NCI-H1436 (cell line): ENCODE data around the gene FAM193B.

Source experiments
- DNase-seq: peaks from one replicate; lab custom pipeline; 2025; lab: John Stamatoyannopoulos, UW

Gene FAM193B

DNA sequence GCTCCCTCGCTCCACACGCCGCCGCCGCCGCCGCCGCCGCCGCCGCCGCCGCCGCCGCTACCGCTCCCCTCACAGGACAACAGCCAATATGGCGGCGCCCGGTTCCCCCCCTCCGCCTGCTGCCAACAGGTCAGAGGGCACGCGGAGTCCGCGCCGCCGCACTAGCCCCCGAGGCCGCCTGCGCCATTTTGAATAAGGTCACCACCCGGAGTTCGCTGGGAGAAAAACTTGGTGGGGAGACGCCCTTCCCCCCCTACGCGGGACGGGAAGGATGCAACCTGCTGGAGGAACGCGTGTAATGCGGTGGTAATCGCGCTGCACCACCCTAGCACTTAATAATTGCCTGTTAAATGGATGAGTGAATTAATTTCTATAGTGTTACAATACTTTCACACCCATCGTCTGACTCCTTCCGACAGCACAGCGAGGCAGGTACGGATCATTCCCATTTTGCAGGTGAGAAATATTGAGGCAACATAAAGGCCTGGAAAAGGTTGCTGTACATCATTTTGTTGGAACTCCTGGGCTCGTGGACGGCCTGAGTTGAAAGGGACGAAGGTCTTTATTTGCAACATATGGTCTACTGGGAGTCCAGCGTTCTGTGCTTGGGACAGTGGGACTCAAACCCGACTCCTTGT, at the start of gene FAM193B:
FAM193B (minus strand) TSS at position 90 of the 638 bp plus-strand sequence. CDS start 105 bp downstream, outside the sequence.
- peak; percentile 57 for DNase-seq

DNA sequence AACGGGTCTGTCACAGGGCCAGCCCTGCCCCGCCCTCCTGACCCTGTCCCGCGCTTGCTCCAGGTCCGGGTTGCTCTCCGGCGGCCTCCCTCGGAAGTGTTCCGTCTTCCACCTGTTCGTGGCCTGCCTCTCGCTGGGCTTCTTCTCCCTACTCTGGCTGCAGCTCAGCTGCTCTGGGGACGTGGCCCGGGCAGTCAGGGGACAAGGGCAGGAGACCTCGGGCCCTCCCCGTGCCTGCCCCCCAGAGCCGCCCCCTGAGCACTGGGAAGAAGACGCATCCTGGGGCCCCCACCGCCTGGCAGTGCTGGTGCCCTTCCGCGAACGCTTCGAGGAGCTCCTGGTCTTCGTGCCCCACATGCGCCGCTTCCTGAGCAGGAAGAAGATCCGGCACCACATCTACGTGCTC, 49.8 kb upstream of the FAM193B start:
- DNase-seq, result no peak

- no peak for DNase-seq
These were observed 49.3 kb upstream of the FAM193B start for GRCh38 chr5:177603631-177604030.

DNA sequence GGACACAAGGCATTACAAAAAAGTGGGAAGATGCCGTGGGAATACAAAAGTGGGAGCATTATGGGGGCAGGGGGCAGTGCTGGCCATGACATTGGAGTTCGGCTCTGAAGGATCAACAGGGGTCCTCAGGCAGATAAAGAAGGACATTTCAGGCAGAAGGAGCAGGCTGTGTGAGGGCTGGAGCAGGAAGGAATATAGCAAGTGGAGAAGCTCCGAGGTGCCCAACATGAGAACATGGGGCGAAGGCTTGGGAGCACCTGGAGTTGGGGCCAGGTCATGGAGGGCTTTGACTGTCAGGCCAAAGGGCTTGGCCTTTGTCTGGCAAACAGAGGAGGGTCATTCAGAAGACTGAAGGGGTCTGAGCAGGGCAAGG, 48.1 kb upstream of the FAM193B start:
- no peak for DNase-seq

GRCh38 chr5:177601577-177602457, 47.5 kb upstream of the FAM193B start:
- no peak for DNase-seq

DNA sequence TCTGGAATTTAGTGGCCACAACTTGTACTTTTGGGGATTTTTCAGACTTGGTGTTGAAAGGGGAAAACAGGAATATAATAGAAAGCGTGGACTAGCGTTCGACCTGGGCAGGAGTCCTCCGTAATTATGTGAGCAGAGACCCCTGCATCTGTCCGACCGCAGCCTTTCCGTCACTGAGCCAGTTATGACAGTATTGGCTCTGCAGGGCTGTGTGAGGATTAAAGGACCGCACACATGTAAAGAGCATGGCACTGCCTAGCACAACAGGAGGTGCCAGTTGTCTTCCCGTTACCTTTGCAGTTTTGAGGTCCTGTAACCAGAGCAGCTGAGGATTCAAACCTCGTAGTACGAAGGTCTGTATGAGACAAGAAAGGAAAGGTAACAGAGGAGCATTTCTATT, 46.8 kb upstream of the FAM193B start:
- no peak for DNase-seq

DNA sequence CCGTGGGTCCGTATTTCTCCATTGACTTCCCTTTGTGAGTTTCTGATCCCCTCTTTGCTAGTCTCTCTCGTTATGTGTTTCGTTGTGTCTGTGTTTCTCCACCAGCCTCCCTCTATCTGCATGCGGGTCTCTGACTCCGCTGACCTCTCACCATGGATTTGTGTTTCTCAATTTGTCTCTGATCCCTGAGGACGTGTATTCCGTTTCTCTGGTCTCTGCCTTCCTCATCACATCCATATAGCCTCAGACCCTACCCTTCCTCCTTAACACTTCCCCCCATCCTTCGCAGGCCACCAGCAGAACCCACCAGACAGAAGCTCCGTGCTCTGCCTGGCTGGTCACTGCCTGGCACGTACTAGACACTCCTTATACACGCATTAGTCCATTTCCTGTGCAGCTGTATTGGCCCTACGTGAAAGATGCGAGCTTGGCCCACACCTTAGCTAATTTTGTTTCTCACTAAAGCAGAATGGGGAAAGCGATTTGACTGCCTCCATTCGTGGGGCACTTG, 46.2 kb upstream of the FAM193B start:
- DNase-seq, result no peak

DNA sequence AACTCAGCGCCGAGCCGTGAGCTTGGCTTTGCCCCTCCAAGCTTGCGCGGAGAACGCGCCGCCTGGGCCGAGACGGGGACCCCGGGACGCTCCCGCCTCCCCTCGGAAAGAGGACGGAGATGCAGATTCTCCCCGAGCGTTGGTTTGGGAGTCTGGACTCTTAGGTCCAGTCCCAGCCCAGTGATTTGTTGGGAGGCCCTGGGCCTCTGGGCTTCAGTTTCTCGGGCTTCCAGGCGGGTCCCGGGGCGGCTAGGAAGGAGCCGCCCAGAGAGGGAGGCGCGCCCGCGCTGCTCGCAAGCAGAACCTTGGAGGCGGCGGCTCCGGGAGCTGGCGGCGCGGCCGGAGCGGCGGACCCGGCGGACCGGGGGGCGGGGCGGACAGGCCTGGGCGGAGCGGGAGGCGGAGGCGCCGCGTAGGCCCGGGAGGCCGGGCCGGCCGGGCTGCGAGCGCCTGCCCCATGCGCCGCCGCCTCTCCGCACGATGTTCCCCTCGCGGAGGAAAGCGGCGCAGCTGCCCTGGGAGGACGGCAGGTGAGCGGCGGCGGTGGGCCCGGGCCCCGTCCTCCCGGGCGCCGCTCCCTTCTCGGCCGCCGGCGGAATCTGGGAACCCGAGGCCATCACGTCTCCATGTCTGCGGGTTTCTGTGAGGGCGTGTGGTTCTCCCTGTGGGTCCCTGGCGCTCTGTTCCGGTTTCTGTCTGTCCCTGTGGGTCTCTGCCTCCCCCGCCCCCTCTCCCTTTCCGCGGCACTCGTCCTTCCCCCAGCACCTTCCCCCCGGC, 45.6 kb upstream of the FAM193B start, which contains the start of gene B4GALT7:
B4GALT7 (plus strand) TSS at position 402 of the 777 bp plus-strand sequence; CDS start at position 481, 79 bp downstream.
- peak; percentile 45 for DNase-seq

DNA sequence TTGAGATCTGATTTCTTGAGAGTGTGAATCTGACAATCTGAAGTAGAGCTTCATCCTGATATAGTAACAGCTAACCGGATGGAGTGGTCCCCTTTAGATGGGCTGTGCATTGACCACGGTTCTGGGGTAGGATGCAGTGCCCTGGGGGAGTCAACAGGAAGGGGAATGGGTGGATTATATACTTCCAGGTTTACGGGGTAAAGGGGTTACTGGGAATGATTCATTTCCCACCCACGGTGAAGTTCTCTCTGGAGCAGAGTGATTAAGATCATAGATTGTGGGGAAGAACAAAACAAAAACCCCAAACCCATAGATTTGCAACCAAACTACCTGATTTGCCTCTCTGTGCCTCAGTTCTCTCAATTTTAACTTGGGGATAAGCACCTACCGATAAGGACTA, 44.1 kb upstream of the FAM193B start:
- no peak for DNase-seq

- no peak for DNase-seq
These were observed 42.4 kb upstream of the FAM193B start for GRCh38 chr5:177596775-177597238.

GRCh38 chr5:177595991-177596774, 41.8 kb upstream of the FAM193B start:
- no peak for DNase-seq

DNA sequence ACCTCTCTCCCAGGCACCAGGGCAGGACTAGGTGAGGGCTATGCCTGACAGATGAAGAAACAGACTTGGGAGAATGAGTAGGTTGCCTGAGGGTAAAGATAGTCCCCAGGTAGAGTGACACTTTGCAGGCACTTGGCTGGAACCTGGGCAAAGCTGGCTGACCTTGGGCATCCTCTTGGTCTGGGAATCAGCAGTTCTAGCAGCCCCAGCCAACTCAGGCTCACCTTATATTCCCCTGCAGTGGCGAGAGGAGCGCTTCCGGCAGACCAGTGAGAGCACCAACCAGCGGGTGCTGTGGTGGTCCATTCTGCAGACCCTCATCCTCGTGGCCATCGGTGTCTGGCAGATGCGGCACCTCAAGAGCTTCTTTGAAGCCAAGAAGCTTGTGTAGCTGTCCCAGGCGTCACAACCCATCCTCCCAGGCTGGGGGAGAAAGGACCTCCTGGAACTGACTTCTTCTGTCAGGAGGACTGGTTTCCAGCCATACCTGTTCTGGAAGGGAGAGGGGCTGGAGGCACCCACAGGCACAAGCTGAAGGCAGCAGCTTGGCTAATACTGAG, 40.7 kb upstream of the FAM193B start:
- DNase-seq, result no peak

DNA sequence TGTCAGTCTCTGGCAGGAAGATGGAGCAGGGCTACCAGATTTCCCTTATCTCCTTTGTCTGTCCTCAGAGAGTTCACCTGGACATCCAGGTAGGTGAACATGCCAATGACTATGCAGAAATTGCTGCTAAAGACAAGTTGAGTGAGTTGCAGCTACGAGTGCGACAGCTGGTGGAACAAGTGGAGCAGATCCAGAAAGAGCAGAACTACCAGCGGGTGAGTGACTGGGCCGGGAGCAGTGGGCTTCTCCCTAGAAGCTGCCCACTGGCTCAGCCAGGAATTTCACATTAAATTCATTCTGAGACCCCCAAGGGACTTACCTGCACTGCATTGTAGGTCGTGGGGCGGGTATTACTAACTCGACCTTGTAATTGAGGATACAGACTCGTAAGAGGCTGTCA, 39.7 kb upstream of the FAM193B start:
- DNase-seq, result no peak

- DNase-seq, result no peak
These were observed 39.1 kb upstream of the FAM193B start for GRCh38 chr5:177593511-177593910.

DNA sequence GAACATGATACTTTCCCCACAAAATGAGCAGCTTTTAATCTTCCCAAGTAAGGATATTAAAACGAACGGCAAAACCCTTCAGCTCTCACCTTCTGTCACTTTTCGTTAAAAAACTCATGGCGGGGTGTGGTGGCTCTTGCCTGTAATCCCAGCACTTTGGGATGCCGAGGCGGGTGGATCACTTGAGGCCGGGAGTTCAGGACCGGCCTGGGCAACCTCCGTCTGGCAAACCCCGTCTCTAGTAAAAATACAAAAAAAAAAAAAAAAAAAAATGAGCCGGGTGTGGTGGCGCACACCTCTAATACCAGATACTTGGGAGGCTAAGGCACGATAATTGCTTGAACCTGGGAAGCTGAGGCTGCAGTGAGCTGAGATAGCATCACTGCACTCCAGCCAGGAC, 38.5 kb upstream of the FAM193B start:
- DNase-seq, result no peak

- peak; percentile 56 for DNase-seq
These were observed 37.9 kb upstream of the FAM193B start, which contains the start of gene TMED9 for GRCh38 chr5:177592010-177592834. Gene TMED9, plus strand, starts transcription at chr5:177592203. Its CDS starts 12 bp downstream, at chr5:177592215.

- DNase-seq, result no peak
These were observed 37.3 kb upstream of the FAM193B start for GRCh38 chr5:177591690-177592009.

DNA sequence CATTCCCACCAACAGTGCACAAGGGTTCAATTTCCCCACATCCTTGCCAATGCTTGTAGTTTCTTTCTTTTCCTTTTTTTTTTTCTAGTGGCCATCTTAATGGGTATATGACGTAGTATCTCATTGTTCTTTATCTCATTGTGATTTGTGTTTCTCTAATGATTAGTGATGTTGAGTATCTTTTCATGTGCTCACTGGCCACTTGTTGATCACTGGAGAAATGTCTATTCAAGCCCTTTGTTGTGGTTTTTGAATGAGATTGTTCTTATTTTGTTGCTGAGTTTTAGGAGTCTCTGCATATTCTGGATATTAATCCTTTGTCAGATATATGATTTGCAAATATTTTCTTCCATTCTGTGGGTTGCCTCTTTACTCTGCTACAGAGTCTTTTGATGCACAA, 36.0 kb upstream of the FAM193B start:
- DNase-seq, result no peak

DNA sequence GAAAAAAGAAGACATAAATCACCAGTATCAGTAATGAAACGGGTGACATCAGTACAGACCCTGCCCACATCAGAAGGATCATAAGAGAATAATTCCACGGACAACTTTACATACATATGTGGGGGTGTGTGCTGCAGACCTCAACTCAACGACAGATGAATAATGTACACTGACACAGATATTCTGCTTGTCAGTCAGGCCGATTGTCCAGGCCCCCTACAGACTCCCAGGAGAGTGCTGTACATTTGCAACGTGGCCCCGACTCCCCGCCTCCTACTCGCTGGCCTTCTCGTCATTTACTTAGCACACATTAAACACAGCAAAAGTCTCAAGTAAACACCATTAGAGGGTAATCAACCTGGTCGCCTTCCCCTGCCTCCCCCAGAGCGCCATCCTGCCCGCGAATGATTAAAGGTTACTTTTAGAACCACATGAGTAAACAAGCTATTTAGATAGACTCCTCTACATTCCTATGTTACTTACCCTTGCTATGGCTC, 34.1 kb upstream of the FAM193B start:
- no peak for DNase-seq

- DNase-seq, result no peak
These were observed 24.0 kb upstream of the FAM193B start for GRCh38 chr5:177578316-177578715.
